ENCODE results near the gene OR5AU1.
"Not testable (repeated sequence)": the region's sequence is repeated elsewhere in the genome, so short reads cannot be mapped to it uniquely, and the experiment has no call there.

OR5AU1 gene

DNA sequence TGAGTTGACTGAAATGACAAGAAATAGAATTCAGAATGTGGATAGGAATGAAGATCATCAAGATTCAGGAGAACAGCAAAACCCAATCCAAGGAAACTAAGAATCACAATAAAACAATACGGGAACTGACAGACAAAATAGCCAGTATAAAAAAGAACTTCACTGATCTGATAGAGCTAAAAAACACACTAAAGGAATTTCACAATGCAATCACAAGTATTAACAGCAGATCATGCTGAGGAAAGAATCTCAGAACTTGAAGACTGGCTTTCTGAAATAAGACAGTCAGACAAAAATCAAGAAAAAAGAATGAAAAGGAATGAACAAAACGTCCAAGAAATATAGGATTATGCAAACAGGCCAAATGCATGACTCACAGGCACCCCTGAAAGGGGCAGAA lies 15.3 kb upstream of the OR5AU1 start:
- no peak for DNase-seq (ENCODE audit: low read depth, low spot score)

DNA sequence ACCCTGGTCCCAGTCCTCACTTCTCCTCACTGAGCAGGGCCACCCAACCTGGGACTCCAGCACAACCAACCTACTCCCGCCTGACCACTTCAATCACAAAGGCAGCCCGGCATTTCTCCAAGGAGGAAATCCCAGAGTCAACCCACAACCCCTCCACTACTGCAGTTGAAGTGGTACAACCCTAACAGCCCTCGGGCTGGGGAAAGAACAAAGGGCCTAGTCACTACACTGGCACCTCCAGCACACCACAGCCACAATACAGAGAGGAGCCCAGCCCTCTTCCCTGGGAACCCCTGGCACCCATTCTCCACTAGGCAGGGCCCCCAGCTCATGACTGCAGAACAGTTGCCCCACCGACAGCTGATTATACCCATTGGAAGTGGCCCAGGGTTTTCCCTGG lies 13.7 kb upstream of the OR5AU1 start:
- no peak for DNase-seq (ENCODE audit: low read depth, low spot score)

DNA sequence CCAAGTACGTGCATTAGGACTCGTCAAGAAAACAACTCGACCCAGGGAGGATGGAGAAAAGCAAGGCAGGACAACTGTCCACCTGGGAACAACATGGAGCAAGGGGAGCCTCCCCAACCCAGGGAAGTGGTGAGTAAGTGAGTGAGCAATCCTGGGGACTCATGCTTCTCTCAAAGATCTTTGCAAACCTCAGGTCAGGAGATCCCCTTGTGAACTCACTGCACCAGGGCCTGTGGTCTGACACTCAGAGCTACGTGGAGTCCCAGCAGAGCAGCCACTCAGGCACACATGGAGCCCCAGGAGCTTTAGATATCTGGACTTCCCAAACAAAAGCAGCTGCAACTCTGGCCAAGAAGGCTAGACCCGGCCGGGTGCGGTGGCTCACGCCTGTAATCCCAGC lies 12.2 kb upstream of the OR5AU1 start:
- DNase-seq (ENCODE audit: low read depth, low spot score): no peak

DNA sequence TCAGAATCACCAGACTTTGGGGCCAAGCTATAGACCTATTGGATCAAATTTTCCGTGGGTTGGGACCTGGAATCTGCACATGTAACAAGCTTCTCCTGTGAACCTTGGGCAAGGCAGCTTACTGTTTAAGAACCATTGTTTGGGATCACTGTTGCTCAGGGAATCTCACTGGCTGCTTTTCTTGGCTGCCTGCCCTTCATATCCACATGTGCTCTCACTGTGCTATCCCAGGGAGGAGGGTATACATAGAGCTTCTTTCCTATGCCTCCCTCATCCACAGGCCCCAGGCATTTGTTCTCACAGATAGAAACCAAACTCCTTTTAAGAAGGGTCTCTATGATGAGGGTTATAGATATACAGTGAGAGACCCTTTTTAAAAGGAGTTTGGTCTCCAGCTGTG lies 9.8 kb upstream of the OR5AU1 start:
- peak; percentile 12 for DNase-seq (ENCODE audit: low read depth, low spot score)

DNA sequence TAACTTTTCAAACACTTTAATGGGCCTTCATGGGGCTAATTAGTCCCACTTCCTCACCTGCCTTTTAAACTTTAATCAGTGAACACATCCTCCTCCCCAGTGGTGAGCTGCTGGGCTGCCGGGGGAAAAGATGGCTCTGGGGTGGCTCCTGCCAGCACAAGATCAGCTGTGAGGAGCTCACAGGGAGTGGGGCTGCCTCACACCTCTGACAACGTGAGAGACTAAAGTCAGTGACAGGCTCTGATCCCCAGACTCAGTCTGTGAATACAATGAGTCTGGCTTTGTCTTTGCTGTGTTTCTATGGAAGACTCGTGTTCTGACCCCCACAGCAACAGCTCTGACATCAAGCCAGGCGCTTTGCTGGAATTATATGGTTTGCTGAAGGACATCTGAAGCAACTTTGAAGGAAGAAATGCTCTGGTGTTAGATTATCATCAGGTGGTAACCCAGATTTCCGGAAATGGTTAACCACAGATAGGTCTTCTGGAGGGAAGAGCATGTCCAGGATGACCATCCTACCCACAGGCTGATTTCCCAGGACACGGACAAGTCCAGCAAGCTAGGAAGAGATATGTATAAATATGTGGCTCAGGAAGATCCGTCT lies 9.2 kb upstream of the OR5AU1 start:
- DNase-seq (ENCODE audit: low read depth, low spot score): not testable (repeated sequence)

DNA sequence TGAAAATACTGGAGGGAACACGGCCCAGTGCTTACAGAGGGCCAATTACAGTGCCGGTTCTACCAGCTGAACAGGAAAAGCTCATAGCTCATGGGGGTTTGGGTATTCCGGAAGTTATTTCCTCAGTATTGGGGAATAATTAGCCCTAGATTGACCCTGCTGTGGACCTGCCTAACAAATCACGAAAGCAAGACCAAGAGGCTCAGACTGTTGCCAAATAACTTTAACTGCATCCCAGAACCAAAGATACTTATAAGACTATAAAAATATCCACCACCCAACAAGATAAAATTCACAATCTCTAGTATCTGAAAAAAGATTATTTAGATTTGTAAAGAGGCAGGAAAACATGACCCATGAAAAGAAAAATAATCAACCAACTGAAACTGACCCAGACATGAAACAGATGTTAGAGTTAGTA lies 8.0 kb upstream of the OR5AU1 start:
- no peak for DNase-seq (ENCODE audit: low read depth, low spot score)

DNA sequence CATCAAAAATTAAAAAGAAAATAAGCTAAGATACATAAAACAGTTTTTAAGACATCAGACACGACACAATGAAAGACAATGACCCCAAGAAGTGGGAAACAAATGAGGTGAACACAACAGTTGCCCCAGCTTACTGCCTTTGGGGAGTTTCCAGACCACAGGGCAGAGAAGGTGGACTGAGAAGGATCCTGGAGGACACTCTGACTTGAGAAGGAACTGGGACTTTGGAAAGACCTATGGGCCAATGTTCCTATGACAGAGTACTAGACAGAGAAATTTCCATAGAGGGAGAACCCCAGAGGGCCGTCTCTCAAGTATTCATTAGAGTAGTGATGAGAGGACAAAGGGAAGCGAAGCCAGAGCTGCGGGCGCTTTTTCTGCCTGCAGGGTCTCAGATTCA lies 6.2 kb upstream of the OR5AU1 start:
- no peak for DNase-seq (ENCODE audit: low read depth, low spot score)

DNA sequence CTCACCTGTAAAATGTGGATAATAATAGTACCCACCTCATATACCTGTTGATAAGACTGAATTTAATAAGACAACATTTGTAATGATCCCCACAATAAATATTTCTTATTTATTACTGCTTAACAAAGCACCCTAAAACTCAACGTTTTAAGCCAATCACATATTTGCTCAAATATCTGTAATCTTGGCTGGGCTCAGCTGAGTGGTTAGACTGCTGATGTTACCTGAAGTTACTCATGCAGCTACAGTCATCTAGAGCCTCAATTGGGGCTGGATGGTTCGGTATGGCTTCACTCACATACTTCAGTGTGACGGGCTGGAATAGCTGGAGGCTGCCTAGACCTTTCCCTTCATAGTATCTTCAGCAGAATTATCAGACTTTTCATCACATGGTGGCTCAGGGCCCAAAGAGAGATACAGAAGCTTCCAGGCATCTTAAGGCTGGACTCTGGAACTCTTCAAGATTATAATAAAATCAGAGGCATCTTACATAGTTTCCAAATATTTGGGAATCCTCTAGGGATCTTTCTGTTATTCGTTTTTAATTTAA lies 4.3 kb upstream of the OR5AU1 start:
- DNase-seq (ENCODE audit: low read depth, low spot score): no peak

DNA sequence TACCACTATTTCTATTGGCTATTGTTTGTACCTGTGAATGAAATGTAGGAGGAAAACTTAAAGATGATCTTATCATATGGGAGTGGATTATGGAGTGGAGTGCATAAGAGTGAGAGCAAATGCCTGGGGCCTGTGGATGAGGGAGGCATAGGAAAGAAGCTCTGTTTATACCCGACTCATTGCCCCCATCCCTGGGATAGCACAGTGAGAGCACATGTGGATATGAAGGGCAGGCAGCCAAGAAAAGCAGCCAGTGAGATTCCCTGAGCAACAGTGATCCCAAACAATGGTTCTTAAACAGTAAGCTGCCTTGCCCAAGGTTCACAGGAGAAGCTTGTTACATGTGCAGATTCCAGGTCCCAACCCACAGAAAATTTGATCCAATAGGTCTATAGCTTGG lies 2.3 kb upstream of the OR5AU1 start:
- DNase-seq (ENCODE audit: low read depth, low spot score): peak; percentile 13

DNA sequence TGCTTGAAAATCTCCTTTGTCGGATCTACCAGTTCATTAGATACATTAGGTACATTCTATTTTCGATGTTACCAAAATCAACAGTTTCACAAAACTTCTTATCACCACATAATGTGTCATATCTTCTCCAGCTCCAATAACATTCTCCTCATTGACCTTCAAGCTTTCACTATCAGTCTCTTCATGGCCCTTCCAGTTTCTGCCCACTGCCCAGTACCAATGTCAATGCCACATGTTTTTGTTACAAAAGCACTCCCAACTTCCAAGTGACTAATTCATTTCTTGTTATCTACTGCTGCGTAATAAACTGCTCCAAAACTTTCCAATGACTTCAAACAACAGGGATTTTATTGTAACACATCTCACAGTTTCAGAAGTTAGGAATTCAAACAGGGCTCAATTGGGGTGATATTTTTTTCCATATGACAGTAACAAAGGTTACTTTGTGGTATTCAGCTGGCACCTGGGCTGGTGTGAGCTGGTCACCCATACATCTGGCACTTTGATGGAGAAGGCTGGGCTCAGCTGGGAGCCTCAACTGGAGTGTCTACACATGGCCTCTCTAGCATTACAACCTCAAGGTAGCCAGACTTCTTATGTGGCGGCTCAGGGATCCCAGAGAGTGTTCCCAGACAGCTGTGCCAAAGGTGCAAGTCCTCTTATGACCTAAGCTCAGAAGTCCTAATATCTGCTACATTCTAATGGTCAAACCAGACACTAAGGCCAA lies 6.1 kb downstream of the OR5AU1 start:
- no peak for DNase-seq (ENCODE audit: low read depth, low spot score)

DNA sequence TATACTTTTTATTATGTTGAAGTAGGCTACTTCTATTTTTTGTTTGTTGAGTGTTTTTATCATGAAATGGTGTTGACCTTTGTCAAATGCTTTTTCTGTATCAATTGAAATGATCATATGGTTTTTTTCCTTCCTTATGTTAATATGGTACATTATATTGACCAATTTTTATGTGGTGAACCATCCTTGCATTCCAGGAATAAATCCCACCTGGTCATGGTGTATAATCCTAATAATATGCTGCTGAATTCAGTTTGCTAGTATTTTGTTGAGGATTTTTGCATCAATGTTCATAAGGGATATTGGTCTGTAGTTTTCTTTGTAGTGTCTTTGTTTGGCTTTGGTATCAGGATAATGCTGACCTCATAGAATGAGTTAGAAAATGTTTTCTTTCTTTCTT lies 10.4 kb downstream of the OR5AU1 start:
- DNase-seq (ENCODE audit: low read depth, low spot score): no peak

DNA sequence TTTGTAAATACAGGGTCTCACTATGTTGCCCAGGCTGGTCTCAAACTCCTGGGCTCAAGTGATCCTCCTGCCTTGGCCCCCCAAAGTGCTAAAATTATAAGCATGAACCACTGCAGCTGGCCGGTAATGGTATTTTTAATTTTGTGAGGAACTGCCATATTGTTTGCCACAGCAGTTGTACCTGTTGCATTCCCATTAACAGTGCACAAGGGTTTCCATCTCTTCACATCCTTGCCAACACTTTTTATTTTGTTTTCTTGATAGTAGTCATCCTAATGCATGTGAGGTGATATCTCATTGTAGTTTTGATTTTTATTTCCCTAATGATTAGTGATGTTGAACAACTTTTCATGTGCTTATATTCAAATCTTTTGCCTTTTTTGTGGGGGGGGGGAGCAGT lies 13.5 kb downstream of the OR5AU1 start:
- DNase-seq (ENCODE audit: low read depth, low spot score): no peak

DNA sequence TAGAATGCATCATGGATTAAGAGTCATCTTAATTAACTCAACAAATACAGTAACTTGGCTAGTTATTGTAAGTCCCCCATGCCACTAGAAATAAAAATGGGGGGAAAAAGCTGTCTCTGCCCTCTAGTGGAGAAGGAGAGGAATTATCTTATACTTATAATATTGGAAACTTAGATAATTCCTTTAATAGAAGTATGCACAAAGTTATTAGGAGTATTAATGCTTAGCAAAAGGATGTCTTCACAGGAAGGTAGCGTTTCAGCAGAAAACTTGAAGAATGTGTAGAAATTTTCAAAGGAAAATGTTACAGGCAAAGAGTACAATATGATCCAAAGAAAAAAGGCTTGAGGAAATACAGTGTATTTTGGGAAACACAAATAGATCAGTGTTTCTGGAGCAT lies 19.8 kb downstream of the OR5AU1 start:
- DNase-seq (ENCODE audit: low read depth, low spot score): no peak

DNA sequence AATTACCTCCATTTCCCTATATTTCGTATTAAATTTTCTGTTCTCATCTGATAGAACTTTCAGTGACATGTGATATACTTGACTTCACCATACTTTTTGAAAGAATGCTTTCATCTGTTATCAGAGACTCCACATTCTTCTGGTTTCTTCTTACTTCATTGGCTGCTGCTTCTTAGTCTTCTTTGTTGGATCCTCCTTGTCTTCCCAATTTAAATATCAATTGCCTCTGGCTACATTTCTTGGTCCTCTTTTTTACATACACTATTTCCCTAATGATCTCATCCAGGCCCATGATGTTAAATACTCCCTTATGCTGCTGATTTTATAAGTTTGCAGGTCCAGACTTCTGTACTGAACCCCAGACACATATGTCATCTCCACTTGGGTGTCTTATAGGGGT lies 22.0 kb downstream of the OR5AU1 start:
- DNase-seq (ENCODE audit: low read depth, low spot score): no peak

DNA sequence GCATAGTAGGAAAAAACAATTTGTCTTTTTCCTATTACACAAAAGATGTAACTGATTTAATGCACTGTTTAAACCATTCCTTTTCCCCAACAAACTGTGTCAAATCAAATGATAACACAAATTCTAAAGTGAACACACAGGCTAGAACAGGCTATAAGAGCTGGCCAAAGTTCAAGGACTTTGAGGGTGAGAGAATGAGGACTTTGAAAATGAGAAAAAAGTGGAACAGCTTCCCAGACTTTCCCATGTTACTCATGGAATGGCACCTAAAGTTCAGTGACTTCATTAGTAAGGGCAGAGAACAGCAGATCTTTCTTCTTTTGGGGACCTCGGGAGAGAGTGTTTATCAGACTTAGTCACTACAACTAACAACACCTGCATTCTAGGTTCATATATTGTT lies 32.4 kb downstream of the OR5AU1 start:
- DNase-seq (ENCODE audit: low read depth, low spot score): no peak

DNA sequence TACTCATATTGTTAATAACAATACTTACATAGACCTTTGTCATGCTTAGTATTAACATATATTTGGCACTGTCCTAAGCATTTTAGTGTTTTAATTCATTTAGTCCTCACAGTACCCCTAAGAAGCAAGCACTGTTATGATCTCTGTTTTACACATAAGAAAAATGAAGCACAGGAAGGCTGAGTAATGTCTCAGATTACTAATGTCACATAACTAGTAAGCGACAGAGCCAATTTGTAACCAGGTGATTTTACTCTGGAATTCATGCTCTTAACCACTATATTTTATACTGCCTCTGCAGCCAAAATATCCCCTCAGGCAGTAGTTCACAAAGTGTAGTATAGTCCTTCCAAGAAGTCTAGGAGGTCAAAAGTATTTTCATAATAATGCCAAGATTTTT lies 34.7 kb downstream of the OR5AU1 start:
- no peak for DNase-seq (ENCODE audit: low read depth, low spot score)

DNA sequence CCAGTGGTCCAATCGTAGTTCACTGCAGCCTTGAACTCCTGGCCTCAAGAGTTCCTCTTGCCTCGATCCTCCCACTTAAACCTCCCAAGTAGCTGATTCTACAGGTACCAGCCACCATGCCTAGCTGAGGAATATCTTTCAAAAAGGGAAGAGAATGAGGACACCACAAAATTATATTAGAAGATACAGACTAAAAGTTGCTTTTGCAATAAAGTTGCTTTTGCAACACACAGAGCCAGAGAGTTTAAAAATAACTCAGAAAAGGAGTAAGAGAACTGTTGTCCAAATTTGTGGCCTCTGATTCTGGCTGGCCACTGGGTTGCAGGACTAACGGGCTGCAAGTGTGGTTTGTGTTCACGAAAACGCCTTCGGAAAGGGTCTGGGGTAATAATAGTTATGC lies 35.2 kb downstream of the OR5AU1 start:
- no peak for DNase-seq (ENCODE audit: low read depth, low spot score)

DNA sequence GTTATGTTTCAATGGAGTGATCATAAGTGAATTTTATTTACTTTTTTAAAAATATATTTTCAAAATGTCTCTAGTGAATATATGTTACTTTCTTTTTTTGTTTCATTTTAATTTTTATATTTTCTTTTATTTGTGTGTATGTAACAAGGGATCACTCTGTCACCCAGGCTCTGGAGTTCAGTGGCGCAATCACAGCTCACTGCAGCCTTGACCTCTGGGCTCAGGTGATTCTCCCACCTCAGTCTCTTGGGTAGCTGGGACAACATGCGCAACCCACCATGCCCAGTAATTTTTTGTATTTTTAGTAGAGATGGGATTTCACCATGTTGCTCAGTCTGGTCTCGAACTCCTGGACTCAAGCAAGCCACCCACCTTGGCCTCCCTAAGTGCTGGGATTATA lies 36.9 kb downstream of the OR5AU1 start:
- no peak for DNase-seq (ENCODE audit: low read depth, low spot score)

DNA sequence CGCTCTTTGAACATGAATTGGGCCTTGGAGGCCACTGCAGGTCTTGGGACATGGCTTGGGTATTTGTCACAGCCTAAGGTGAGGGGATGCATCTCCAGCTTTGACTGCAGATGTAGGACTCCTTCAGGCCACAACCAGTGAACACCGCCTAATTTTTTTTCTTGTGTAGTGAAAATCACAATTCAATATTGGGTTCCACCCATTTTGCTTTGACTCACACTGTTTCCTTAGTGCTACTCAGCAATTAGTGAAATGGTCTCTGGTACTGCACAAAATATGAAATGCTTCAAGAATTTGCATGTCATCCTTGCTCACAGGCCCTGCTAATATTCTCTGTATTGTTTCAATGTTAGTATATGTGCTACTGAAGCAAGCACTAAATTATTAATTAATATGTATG lies 42.5 kb downstream of the OR5AU1 start:
- no peak for DNase-seq (ENCODE audit: low read depth, low spot score)

DNA sequence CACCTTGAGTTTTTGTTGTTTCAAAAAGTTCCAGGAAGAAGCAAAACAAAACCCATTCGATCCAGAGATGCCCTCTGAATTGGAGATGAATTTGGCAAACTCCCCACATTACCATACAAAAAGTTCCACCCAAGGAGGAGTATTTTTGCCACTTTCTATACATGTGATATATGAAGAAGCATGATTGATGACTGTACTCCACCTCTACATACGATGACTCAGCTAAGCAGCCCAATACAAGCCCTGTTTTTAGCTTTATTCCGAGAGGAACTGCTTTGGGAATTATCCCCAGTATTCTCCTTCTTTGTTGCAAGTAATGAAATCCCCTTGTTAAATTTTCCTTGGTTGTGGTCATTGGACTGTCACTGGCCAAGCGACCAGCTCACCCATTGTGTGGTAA lies 43.6 kb downstream of the OR5AU1 start:
- no peak for DNase-seq (ENCODE audit: low read depth, low spot score)

DNA sequence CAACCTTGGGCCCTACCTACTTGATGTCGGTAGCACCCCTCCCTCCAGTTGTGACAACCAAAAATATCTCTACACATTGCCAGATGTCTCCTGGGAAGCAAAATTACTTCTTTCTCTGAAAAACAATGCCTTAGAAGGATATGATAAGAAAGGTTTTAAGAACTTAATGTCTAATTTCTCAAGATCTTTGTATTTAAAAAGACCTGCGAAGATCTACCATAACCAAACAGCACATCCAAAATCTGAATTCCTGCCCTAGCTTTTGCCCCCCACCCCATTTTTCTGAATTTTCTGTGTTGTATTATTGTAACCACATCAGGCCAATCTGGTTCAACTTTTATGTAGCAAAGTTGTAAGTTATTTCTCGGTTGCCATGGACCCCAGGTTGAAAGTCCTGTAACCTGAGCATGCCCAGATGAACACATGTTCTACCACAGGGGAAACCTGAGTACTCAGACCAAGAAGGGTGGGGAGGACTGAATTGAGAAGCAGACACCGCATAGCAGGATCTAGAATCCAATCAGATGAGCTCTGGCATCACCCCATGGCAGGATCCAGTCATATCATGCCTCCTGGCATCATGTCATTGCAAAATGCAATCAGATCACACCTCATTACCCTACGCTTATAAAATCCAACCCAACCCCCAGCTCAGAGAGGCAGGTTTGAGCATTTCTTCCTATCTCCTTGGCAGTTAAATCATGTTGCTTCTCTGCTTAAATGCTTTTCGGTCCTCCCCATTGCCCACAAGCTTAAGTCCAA lies 46.3 kb downstream of the OR5AU1 start:
- no peak for DNase-seq (ENCODE audit: low read depth, low spot score)

DNA sequence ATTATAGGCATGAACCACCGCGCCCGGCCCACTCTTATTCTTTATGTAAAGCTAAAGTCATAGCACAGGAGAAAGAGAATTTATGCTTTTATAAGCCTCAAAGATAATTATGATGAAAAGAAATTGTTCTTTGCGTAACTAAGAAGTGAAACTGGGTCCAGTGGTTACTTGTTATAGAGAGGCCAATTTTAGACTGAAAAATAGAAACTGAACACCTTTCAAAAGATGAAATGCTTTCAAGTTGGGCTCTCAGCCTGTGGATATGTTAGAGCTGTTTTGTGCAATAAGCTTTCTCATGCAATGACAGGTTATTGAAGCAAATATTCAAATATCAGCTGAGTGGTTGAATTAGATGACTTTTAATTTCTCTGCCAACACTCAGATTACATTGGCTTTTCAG lies 47.1 kb downstream of the OR5AU1 start:
- no peak for DNase-seq (ENCODE audit: low read depth, low spot score)

DNA sequence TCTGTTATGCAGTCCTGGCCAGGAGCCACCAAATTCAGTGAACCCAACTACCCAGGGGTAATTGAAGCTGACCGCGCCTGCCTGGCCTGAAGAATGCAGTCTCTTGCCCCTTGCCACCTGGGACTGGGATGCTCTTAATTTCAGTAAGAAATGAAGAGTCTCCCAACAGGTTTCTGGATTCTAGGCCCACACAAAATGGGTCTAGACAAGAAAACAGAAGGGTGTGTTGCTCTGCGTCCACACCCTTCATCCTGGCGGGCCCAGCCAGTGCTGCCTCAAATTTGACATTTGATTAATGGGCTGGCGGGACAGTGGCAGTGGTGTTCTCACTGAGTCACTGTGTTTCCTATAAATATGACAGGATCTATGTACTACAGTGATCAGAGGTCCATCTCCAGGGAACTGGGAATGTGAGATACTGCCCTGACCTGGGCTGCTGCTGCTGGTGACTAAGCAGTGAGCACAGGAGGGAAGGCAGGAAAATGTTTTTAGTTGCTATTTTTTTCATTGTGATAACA lies 48.5 kb downstream of the OR5AU1 start:
- DNase-seq (ENCODE audit: low read depth, low spot score): no peak
